Fibroblast of skin of right quadriceps (primary cell): ENCODE measurements around the gene CELSR2.
"Not testable (repeated sequence)": the region's sequence is repeated elsewhere in the genome, so short reads cannot be mapped to it uniquely, and the experiment has no call there.

ENCODE experiments used
- DNase-seq: peaks from one replicate; pipeline ENCODE4 v3.0.0-alpha.2; 2013

The CELSR2 gene

GRCh38 chr1:109281680-109282496 is 32.5 kb downstream of the CELSR2 start:
- no peak for DNase-seq

GRCh38 chr1:109282497-109282951 is 33.2 kb downstream of the CELSR2 start:
- no peak for DNase-seq

GRCh38 chr1:109282952-109283747 is 33.8 kb downstream of the CELSR2 start, which contains the start of gene PSRC1:
PSRC1 (minus strand) TSS chr1:109283145.
- peak; percentile 97 for DNase-seq

- no peak for DNase-seq
Observed at GRCh38 chr1:109283748-109284600, 34.6 kb downstream of the CELSR2 start.

- not testable (repeated sequence) for DNase-seq
Observed at GRCh38 chr1:109286762-109287161, 37.4 kb downstream of the CELSR2 start.

- no peak for DNase-seq
Observed at GRCh38 chr1:109290137-109290536, 40.8 kb downstream of the CELSR2 start.

GRCh38 chr1:109290998-109291397 is 41.7 kb downstream of the CELSR2 start:
- no peak for DNase-seq

GRCh38 chr1:109292364-109292763 is 43.0 kb downstream of the CELSR2 start:
- no peak for DNase-seq

GRCh38 chr1:109293026-109293425 is 43.7 kb downstream of the CELSR2 start:
- DNase-seq: no peak

GRCh38 chr1:109294481-109294880 is 45.1 kb downstream of the CELSR2 start:
- no peak for DNase-seq

- DNase-seq: no peak
Observed at GRCh38 chr1:109295712-109296415, 46.5 kb downstream of the CELSR2 start.

- DNase-seq: no peak
Observed at GRCh38 chr1:109296782-109297181, 47.4 kb downstream of the CELSR2 start.

- peak; percentile 94 for DNase-seq
Observed at GRCh38 chr1:109298666-109299557, 49.6 kb downstream of the CELSR2 start.

GRCh38 chr1:109299558-109300343 is 50.4 kb downstream of the CELSR2 start:
- DNase-seq: peak; percentile 45

- DNase-seq: no peak
Observed at GRCh38 chr1:109300650-109301151, 51.4 kb downstream of the CELSR2 start.

- no peak for DNase-seq
Observed at GRCh38 chr1:109301874-109302273, 52.5 kb downstream of the CELSR2 start.

GRCh38 chr1:109304226-109304920 is 55.0 kb downstream of the CELSR2 start:
- DNase-seq: no peak

GRCh38 chr1:109305991-109306390 is 56.7 kb downstream of the CELSR2 start:
- not testable (repeated sequence) for DNase-seq

GRCh38 chr1:109306832-109307273 is 57.5 kb downstream of the CELSR2 start, which contains the start of gene MYBPHL:
MYBPHL (minus strand) TSS chr1:109307011; CDS start chr1:109306991, 20 bp downstream.
- no peak for DNase-seq
